Heart left ventricle (tissue), 13 donors: ENCODE measurements around the gene NFS1.

Source experiments
- CTCF ChIP-seq, 12 donors: fragments of 200-600 bp; sonication (generic) in 4 of 12; IDR thresholded peaks; one replicate each; pipeline versions ENCODE4 v1.5.0 to v1.8.0; 2018 to 2022; ENCODE audit warnings: antibody characterized with exemption in 12 of 12, mild to moderate bottlenecking in 5 of 12
- POLR2A ChIP-seq, 2 donors: fragments of 450-650 bp; IDR thresholded peaks; one replicate each; pipeline ENCODE4 v1.6.1; 2017; ENCODE audit warnings: antibody characterized with exemption in 2 of 2, mild to moderate bottlenecking in 2 of 2, moderate library complexity in 2 of 2
- donor health status: ischemic (EF 13 %, LVEDD 7.1; RV severe dilation, severe dysfunction).
- donor health status: DM: no; HTN: yes; CAD: no.
- donor health status: DM: no; HTN: no; CAD: no.
- donor health status: ischemic (EF 25% LVEDD 6.9; RV normal size, moderate dysfunction).
- donor health status: ischemic (EF 25% LVEDD 5.7; RV mildly dilated, moderate dysfunction).
- donor health status: ischemic (EF 35%, LVEDD 5.7; RV mildly dilated, moderate dysfunction).
- donor health status: nonischemic (EF 11% LVEDD 7.7; RV severe dilation, severe dysfunction).
- donor health status: DM: yes; HTN: yes; CAD: no.
- donor health status: PGD.
- donor health status: ischemic (EF 29% LVEDD 5.4; RV normal size, mild dysfunction).
- donor health status: nonischemic (EF 23%, LVEDD 6.1; RV moderate dilation, normal function).

- TF ChIP-seq CTCF (IDR thresholded peaks at IDR 0.05) (no peak), POLR2A (IDR thresholded peaks at IDR 0.05) (no peak)
These were observed 3.9 kb downstream of the NFS1 start for GRCh38 chr20:35695245-35695749.
